NCI-H2227 (cell line): ENCODE measurements around the gene CACNA1I.
"Not testable (repeated sequence)": the region's sequence is repeated elsewhere in the genome, so short reads cannot be mapped to it uniquely, and the experiment has no call there.

Experiments used
- DNase-seq: peaks from one replicate; lab custom pipeline; 2025; ENCODE audit not compliant: unreplicated experiment; lab: John Stamatoyannopoulos, UW

Gene CACNA1I

DNA sequence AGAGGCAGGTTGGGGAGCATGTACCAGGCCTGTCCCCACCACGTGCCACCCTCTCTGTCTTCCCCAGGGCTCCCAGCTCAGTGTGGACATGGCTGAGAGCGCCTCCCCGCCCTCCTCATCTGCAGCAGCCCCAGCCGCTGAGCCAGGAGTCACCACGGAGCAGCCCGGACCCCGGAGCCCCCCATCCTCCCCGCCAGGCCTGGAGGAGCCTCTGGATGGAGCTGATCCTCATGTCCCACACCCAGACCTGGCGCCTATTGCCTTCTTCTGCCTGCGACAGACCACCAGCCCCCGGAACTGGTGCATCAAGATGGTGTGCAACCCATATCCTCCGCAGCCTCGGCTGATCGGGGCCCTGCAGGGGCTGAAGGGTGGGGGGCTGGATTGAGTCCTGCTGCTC is at the start of gene CACNA1I:
TSS of gene CACNA1I (plus strand) at position 89 of the 400 bp plus-strand sequence. CDS start at position 89, 0 bp downstream.
- no peak for DNase-seq

DNA sequence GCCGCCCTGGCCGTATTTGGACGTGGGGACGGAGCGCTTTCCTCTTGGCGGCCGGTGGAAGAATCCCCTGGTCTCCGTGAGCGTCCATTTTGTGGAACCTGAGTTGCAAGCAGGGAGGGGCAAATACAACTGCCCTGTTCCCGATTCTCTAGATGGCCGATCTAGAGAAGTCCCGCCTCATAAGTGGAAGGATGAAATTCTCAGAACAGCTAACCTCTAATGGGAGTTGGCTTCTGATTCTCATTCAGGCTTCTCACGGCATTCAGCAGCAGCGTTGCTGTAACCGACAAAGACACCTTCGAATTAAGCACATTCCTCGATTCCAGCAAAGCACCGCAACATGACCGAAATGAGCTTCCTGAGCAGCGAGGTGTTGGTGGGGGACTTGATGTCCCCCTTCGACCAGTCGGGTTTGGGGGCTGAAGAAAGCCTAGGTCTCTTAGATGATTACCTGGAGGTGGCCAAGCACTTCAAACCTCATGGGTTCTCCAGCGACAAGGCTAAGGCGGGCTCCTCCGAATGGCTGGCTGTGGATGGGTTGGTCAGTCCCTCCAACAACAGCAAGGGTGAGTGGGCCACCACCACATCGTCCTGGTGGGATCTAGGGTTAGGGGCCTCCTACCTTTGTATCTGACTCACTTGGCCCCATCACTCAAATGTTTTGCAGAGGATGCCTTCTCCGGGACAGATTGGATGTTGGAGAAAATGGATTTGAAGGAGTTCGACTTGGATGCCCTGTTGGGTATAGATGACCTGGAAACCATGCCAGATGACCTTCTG is 49.3 kb upstream of the CACNA1I start:
- DNase-seq, result peak; percentile 76

DNA sequence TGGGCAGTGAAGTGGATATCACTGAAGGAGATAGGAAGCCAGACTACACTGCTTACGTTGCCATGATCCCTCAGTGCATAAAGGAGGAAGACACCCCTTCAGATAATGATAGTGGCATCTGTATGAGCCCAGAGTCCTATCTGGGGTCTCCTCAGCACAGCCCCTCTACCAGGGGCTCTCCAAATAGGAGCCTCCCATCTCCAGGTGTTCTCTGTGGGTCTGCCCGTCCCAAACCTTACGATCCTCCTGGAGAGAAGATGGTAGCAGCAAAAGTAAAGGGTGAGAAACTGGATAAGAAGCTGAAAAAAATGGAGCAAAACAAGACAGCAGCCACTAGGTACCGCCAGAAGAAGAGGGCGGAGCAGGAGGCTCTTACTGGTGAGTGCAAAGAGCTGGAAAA is 48.5 kb upstream of the CACNA1I start:
- DNase-seq, result not testable (repeated sequence)

DNA sequence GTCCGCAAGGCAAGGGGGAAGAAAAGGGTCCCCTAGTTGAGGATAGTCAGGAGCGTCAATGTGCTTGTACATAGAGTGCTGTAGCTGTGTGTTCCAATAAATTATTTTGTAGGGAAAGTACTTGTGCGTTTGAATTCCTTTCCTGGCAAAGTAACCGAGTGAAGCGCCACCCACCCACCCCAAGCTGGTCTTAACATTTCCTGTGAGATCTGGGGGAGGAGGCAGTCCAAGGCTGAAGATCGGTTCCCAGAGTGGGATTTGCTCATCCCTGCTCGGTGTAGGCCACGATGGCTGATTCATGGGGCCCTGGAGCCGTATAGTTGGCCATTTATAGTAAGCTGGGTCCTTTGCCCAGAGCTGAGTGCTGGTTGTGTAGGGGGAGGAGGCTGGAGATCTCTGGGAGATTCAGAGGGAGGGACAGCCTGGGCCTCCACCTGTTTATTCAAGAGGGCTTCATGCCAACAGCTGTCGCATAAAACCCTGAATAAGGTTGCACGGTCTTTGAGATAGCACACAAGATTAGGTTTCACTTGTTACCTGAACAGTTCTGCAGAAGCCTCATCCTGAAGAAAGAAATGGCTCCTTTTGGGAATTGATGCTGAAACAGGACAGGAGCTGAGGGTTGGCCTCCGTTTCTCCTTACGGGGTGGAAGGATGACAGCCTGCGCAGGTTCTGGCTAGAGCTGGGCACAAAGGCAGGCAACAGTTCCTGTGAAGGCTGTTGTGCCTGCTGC is 47.8 kb upstream of the CACNA1I start:
- DNase-seq, result no peak

DNA sequence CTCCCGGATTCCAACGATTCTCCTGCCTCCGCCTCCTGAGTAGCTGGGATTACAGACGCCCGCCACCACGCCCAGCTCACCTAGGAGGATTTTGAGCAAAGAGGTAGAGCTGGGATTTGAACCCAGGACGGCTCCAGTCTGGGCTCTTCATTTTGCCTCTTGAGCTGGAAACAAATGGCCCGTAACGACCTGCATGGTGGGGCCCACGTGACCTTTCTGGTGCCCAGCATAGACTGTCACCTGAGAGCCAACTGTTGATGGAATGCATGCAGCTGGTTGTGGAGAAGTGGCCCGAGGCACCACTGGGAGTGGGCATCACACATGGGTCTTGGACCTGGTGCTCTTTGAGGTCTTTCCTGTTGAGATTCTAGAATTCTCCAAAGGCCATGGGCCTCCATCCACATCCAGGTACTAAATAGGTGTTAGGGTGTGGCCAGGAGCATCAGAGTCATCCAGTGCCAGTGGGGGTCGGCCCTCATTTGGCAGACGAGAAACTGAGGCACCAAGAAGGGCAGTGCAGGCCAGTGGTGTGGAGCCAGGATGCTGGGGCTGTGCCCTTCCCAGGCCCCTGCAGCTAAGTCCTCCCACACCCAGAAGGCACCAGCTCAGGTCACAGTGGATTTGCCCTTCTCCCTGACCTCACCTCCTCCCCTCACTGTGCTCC is 46.3 kb upstream of the CACNA1I start:
- DNase-seq, result no peak

DNA sequence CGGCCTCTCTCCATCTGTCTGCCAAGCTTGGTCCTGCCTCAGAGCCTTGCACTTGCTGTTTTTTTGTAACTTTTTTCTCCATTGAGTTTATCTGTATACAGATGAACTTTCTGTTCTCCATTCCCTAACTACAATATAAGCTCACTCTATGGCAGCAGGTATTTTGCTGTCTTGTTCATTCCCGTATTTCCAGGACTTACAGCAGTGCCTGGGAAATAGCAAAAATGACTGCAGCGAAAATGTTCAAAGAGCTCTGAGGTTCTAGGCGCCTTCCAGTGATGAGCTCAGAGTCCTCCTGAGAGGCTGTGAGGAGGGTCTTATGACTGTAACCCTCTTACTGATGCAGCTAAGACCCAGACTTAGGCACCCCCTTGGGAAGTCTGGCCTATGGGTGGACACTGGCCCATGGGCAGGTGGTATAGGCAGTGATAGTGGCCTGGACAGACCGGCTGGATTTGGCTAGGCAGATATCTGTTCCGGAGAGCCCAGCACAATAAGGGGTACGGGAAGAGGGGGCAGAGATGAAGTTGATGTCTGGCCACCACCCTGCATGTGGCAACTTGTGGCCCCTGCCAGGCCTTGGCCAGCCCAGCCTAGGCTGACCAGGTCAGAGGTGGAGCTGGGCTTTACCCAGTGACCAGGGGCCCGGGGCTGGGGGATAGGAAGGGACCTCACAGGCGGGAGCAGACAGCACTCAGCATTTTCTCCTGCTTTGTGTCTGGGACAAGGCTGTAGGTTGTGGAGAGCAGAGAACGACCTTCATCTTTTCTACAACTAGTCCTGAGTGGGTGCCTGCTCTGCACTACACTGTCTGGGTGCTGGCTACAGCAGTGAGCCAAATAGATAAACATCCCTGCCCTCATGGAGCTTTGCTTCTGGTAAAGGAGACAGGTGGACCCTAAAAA is 45.5 kb upstream of the CACNA1I start:
- DNase-seq, result no peak

DNA sequence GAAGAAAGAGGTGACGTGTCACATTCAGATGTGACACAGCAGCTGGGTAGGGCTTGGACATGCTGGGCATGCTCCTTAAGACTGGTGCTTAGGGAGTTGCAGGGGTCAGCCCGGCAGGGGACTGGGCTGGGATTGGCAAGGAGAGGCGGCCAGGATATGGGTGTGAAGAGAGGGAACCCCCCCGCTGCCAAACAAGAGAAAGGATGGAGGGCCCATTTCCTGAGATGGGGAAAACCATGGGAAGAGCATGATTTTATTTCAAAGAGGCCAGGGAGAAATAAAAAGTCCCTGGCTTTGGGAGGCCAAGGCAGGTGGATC is 44.9 kb upstream of the CACNA1I start:
- no peak for DNase-seq

DNA sequence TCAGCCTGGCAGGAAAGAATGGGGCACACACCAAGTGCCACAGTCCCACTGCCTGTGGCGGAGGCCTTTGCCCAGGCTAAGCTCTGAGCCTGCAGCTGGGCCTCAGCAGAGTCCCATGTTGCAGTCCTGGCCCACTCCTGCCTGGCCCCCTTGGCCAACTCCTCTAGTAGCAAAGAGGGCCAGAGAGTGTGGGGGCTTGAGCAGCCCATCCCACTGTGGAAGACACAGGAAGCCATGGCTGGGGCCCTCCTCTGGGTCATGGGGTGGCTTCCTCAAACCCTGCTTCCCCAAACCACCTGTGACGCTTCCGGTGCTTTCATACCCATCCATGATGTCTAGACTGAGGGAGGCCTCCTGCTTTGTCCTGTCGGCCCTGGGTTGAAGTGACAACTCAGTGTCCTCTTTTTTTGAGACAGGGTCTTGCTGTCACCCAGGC is 43.8 kb upstream of the CACNA1I start:
- DNase-seq, result no peak

DNA sequence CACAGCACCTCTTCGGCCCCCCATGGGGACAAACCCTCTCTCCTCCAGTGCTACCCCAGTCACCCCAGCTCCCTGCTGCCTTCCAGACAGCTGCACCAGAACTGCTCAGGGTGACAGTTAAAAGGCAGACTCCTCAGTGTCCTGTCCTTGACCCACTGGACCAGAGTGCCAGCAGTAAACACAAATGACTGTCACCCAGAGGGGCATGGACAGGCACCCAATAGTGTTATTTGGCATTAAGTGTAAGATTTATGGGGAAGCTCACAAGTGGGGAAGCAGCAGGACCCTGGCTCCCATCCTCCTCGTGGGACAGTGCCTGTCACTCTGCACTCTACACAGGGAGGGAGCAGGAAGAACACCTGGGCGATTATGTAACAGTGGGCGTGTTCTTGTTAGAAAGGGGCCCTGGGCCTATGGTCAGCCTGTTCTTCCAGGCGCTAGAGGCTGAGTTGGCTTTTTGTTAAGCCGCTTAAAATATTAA is 43.0 kb upstream of the CACNA1I start:
- peak; percentile 23 for DNase-seq

DNA sequence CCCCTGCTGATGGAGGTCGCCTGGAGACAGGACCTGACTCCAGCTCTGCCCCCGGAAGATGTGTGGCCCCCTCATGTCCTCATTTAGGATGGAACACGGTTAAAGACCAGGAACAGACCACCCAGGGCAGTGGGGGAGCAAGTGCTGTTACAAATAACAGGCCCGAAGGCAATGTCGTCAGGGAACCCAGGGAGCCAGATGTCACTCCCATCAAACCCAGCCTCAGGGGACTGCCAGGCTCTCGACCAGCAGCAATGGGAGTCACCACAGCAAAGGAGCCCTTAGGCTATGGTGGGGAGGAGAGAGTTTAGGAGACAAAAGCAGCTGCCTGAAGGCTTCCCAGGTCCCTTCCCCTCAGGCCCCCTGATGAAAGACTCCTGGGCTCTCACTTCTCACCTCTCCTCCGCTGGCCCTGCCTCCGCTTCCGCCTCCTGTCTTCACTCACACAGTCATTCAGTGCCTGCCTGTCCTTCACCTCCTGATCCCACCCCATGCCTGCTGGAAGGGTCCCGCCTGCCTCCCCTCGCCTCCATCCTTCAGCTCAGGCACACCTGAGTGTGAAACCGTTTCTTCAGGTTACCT is 42.4 kb upstream of the CACNA1I start:
- no peak for DNase-seq

DNA sequence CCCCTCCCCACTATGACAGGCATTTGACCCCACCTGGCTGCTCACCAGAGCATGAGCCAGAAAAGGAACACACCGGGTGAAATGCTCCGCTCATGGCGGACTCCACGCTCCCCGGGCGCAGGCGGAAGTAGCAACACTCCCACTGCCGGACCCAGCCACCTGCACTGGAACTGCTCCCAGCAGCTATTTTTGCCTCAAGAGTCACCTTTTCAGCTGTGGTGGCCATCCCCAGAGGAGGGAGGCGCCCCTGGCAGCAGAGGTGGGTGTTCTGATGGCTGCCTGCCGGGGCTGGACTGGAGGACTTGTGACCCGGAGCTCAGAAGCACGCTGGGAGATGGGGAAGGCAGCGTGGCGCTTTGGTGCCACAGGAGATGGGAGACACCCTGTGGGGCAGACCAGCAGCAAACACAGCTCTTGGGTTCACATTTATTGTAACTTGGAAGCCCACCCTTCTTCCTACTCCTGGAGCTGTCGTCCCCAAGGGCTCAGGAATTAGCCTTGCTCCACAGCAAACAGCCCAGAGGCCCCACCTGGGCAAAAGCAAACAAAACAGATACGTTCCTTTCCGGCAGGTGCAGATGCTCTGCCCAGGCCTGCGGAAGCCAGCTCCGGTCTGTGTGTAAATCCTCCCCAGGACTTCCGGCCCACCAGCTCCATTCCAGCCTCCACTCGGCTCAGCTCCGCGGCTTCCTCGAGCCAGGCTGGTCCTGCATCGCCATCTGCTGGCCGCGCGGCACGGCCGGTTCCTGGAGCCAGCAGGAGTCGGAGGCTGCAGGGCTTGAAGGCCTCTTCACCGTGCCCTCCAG is 41.7 kb upstream of the CACNA1I start:
- peak; percentile 90 for DNase-seq

DNA sequence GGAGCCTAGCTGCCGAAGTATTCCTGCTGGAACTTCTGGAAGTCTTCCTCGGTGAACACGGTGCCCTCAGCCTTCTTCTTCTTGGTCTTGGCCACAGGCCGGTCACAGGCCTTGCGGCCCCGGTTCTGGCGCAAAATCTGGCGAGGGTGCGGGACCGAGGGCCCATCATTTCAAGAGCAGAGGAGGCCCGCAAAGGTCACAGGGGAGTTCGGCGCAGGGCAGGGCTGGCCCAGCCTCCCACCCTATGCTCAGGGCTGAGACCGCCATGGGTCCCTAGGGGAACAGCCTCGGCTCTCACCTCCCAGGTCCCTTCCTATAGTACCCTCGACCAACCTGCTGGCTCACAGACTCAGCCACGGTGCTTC is 41.1 kb upstream of the CACNA1I start:
- DNase-seq, result no peak

DNA sequence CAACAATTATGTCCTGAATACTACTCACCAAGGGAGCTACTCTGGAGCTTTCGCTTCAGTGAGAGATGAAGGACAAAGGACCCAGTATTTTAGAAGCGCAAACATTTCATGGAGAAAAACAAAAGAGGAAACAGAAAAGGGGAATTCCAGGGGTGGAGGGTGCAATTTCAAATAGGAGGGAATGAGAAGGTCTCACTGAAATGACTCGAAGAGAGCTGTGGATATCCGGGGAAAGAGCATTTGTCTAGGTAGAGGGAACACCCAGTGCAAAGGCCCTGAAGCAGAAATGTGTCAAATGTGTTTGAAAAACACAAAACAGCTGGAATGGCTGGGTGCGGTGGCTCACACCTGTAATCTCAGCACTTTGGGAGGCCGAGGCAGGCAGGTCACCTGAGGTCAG is 40.4 kb upstream of the CACNA1I start:
- DNase-seq, result no peak

DNA sequence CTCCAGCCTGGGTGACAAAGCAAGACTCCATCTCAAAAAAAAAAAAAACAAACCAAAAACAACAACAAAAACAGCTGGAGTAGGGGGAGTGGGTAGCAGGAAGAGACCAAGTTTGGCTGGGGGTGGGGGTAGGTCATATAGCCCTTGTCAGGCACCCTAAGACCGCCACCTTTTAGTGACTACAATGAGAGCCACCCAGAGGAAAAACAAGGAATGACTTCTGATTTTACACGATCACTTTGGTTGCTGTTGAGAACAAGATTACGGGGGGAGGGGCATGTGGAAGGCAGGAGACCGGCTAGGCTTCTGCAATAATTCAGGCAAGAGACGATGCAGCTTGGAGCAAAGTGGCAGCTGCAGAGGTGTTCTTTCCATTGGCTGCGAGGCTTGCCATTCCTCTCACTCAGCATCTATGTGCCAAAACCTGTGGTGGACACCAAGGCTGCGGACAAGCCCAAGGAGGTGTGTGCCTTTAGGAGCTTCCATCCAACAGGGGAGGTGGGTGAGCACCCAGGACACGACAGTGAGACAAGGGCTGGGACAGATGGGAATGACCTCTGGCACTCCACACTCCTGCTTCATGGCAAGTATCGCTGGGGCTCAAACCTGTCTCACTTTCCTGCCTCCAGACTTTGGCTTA is 39.7 kb upstream of the CACNA1I start:
- DNase-seq, result peak; percentile 69

DNA sequence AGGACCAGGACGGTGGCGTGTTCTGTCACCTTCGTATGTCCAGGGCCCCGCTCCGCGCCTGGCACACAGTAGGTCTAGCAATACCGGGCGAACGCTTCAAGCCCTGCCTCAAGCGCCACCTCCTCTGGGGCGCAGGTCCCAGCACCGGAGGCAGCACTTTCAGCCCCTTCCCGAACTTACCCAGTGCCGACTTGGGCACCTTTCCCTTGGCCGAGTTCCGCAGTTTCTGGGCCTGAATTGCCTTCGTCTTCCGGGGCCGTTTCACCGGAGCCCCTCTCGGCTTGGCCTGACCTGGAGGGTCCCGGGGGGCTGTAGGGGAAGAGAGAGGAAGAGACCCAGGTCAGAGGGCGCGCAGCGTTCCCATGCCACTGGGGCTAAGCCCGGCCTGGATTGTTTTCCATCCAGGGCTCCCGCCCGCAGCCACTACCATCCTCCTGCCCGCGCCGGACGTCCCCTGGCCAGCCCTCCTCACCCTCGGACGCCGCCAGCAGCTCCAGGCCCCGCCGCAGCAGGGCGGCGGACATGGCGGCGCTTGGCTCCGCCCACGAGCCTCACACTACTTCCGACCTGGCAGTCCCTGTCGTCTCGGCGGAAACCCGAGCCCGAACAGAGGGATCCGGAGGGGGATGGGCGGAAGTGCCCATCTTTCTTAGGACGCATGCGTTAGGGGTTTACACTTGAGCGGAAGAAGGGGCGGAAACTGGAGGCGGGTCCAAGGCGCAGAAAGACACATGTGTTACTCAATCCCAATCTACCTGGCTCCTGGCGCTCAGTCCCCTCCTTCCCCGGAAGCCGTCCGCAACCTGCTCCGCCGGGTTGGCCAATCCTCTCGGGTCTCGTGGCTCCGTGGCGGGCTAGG is 38.1 kb upstream of the CACNA1I start, which contains the start of gene RPS19BP1:
TSS of gene RPS19BP1 (minus strand) at position 534 of the 859 bp plus-strand sequence. CDS start at position 524, 10 bp downstream.
- peak; percentile 98 for DNase-seq

DNA sequence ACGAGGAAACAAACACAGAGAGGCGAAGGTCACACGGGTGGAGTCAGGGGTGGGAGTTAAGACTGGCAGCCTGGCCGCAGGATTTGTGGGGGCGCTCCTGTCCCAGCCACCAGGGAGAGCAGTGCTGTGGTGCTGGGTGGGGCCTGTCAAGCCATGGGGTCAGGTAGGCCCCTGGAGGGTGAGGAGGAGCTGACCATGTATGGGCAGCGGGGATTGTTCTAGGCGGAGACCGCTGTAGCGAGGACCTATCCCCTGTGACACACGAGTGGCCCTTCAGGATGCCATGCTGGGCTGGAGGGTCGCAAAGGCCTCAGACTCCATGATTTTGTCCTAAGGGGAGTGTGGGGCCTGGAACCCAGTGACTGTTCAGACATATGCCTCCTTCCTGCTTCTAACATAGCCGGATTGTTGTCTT is 36.5 kb upstream of the CACNA1I start:
- DNase-seq, result no peak

DNA sequence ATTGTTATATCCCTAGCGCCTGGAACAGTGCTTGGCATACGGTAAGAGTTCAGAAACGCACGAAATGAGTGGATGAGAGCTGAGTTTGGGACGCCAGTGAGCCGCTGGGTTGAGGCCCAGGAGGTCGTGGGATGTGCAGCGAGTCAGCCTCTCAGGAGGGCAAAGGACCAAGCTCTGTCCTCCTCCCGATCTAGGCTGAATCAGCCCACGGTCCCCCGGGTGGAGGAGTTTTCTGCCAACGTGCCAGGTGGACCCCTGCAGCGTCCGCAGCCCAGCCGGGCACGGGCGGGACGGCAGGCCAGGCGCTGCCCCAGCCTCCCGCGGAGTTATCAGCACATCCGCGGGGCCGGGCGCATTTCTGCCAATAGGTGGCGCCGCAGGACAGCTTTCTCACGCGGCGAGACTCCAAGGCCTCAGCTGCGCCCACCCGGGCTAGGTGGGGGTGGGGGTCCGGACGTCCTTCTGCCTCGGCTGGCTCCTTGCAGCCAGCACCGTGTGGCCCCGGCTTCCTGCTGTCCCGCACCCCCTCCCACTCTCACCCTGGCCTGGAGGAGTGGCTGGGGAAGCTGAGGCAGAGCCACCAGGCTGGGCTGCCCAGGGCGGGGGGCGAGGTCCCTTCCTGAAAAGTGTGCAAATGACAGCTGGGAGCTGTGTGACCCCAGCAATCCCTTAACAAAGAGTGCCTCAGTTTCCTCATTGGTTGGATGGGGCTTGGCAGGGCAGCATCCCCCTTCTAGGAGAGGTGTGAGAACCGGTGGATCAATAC is 35.8 kb upstream of the CACNA1I start:
- DNase-seq, result peak; percentile 85
